ENCODE data around the gene SEC24D.

- TF ChIP-seq ETS1 (IDR thresholded peaks at IDR 0.05) = no peak
- TF ChIP-seq ZNF331 (CRISPR knock-in tag; IDR thresholded peaks at IDR 0.05; ENCODE audit: low read depth) = no peak
- no peak for TF ChIP-seq CTCF (conservative IDR thresholded peaks at IDR 0.05; ENCODE audit: low read depth in 2 of 2)
- TF ChIP-seq POLR2AphosphoS5 (IDR thresholded peaks at IDR 0.05; ENCODE audit: low read depth) = no peak
- TF ChIP-seq REST (IDR thresholded peaks at IDR 0.05; ENCODE audit: unreplicated experiment) = no peak
- TF ChIP-seq EZH2phosphoT487 (IDR thresholded peaks at IDR 0.05; ENCODE audit: unreplicated experiment) = no peak
- TF ChIP-seq EZH2 (IDR thresholded peaks at IDR 0.05; ENCODE audit: low read depth, unreplicated experiment) = no peak
- no peak for TF ChIP-seq JUNB (IDR thresholded peaks at IDR 0.05; ENCODE audit: unreplicated experiment)
- no peak for TF ChIP-seq CREB1 (CRISPR knock-in tag; IDR thresholded peaks at IDR 0.05; ENCODE audit: low read depth)
- TF ChIP-seq ZNF462 (CRISPR knock-in tag; IDR thresholded peaks at IDR 0.05) = no peak
These were observed 119.6 kb downstream of the SEC24D start for GRCh38 chr4:118716304-118716703.
